H1 (cell line): ENCODE measurements around the gene WNT9A. TPM values are rescaled to one million over a fixed set of nuclear protein-coding genes. Genes with fewer than 3 reads are reported as not detected.

Source experiments
- BACH1 ChIP-seq: IDR thresholded peaks from 2 replicates; pipeline ENCODE4 v1.6.1; 2012; ENCODE audit warnings: low read length, improper control_type of control experiment
- KDM5A ChIP-seq: fragments of 200-600 bp; IDR thresholded peaks from 2 replicates; pipeline ENCODE4 v1.7.1; 2012; ENCODE audit warnings: mild to moderate bottlenecking, low read length, inconsistent platforms, mixed read lengths
- polyA plus RNA-seq, 7 experiments: library from polyadenylated mRNA; depleted of rRNA in 3 of 7; stranded (reverse) in 5 of 7; unstranded in 2 of 7; fragments of >200 nt in 5 of 7; fragments of 200-250 nt in 2 of 7; gene quantifications; 1 replicate in 5 of 7; 2 replicates in 1 of 7; 4 replicates in 1 of 7; pipeline versions ENCODE4 v1.2.1 to v1.2.3, GENCODE V29; 2011 to 2013; ENCODE audit warnings: missing spikeins in 2 of 7, mixed read lengths in 2 of 7
- total RNA-seq: library from RNA; stranded (reverse); fragmentation: NEBNext Ultra II Directional; extraction: Animal tissue kit (Norgen Biotek cat#: 25700); gene quantifications from 2 replicates; pipeline ENCODE4 v1.2.1, GENCODE V29; 2021

Gene WNT9A
- total and polyA plus RNA-seq, 2 of the 8 experiments (the other 6 are each of a cell fraction or from before 2014, with no cell fraction given) = 1.1 to 1.5 TPM

DNA sequence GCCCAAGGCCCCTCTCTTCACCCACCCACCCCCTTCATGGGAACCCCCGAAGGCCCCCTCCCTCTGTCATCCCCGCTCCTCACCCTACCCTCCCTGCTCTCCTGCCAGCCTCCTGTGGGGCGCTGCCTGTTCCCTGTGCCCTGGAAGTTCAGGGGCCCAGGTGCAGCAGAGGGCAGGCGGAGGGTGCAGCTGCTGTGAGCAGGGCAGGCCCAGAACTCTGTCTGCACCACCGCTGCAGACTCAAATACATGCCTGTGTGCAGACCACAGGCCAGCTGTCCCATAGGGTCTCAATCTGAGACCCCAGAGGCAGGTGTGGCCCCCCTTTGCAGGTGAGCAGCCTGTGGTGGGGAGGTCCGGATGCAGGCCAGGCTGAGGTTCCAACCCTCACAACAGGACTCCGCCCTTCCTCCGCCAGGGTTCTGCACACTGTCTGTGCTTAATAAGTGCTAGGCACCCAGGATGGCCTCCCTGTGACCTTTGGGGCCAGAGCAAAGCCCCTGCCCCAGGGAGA lies 62.5 kb downstream of the WNT9A start (continued):
- TF ChIP-seq BACH1 = no peak
- no peak for TF ChIP-seq KDM5A
